Ovary (tissue), 3 donors: Measurements from ENCODE around the gene RNF2.

ENCODE experiments used
- CTCF ChIP-seq, 3 donors: fragments of 450-650 bp in 2 of 3; fragments of 200-600 bp in 1 of 3; IDR thresholded peaks; one replicate each; pipeline versions ENCODE4 v1.5.1 to v1.8.0; 2016 to 2022; ENCODE audit warnings: antibody characterized with exemption in 3 of 3, mild to moderate bottlenecking in 1 of 3
- POLR2A ChIP-seq: fragments of 450-650 bp; IDR thresholded peaks from one replicate; pipeline ENCODE4 v1.6.1; 2017; ENCODE audit warnings: antibody characterized with exemption, mild to moderate bottlenecking, moderate library complexity
- donor health status: DM: no; HTN: no; CAD: no.

GRCh38 chr1:185040408-185040735 is 5.0 kb upstream of the RNF2 start:
- TF ChIP-seq CTCF (IDR thresholded peaks at IDR 0.05): no peak
- TF ChIP-seq POLR2A: no peak
